Hematopoietic multipotent progenitor cell treated with erythropoietin and hydrocortisone succinate and interleukin-3 and kit ligand, for 15 days (in vitro differentiated cells): ENCODE measurements around the gene KLHL30.
"Not testable (repeated sequence)": the region's sequence is repeated elsewhere in the genome, so short reads cannot be mapped to it uniquely, and the experiment has no call there.

Experiments used
- DNase-seq: peaks from one replicate; pipeline ENCODE4 v3.0.0-alpha.2; 2015; ENCODE audit warnings: low spot score

The KLHL30 gene

DNA sequence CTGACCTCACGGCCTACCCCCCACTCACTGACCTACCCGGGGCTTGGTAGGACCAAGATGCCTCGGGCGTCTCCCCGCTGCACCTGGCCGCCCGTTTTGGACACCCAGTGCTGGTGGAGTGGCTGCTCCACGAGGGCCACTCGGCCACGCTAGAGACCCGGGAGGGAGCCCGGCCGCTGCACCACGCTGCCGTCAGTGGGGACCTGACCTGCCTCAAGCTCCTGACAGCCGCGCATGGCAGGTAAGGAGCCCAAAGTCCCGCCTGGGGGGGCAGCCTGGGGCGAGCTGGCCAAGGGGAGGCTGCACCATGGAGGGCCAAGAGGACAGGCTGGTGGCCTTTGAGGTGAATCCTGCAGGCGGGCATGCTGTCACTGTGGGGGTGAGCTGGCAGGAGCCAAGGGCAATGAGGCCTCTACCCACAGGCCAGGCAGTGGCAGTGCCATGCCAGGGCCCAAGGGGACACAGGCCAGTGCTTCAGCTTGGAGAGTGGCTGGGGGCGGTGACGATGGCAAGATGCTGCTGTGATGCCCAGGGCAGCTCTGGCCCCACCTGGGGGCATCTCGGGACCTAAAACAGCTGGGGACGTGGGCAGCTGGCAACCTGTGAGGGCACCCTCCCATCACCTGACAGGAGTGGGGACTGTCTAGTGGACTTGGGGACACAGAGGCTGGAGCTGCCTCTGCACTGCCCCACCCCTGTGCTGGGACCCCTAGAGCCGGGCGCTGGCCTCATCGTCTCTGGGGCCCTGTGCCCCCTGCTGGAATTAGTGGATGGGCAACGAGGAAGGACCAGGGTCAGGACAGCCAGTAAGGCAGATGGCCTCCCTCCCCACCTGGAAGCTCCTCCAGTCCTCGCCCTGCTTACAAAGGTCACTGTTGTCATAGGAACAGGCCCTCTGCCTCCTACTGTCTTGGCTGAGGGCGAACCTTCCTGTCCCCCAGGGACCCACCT lies 36.3 kb upstream of the KLHL30 start:
- no peak for DNase-seq

DNA sequence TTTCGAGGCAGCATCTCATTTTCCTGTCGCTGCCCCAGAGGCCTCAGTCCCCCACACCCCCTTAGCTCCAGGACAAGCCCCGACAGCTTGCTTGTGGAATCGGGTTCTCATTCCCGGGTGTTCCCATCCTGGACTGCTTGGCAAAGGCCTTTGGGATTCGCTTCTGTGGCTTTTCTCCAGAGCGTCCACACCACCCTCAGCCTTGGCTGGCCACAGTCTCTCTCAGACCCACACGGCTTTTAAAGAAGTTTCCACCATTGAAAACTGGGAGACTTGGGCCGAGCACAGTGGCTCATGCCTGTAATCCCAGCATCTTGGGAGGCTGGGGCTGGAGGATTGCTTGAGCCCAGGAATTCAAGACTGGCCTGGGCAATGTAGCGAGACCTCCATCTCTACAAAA lies 35.6 kb upstream of the KLHL30 start:
- no peak for DNase-seq

GRCh38 chr2:238103465-238104225 lies 34.8 kb upstream of the KLHL30 start:
- no peak for DNase-seq

DNA sequence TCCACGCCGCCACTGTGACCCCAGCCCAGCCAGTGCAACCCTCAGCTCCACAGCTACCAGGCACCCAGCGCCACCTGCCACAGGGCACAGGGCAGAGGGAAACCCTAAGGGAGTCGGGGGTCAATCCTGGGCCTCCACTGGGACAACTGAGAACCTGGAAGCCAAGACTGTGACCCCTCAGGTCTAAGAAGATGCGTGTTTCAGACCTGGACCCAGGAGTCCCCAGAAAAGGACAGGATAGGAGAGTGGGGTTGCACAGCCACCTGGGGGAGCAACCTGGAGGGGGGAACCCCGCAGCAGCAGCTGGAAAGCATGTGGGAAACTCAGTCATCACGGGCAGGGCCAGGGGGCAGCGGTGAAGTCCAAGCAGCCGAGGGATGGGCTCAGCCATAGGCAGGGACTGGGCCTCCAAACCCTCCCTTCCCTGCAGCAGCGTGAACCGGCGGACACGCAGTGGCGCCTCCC lies 34.2 kb upstream of the KLHL30 start:
- no peak for DNase-seq

DNA sequence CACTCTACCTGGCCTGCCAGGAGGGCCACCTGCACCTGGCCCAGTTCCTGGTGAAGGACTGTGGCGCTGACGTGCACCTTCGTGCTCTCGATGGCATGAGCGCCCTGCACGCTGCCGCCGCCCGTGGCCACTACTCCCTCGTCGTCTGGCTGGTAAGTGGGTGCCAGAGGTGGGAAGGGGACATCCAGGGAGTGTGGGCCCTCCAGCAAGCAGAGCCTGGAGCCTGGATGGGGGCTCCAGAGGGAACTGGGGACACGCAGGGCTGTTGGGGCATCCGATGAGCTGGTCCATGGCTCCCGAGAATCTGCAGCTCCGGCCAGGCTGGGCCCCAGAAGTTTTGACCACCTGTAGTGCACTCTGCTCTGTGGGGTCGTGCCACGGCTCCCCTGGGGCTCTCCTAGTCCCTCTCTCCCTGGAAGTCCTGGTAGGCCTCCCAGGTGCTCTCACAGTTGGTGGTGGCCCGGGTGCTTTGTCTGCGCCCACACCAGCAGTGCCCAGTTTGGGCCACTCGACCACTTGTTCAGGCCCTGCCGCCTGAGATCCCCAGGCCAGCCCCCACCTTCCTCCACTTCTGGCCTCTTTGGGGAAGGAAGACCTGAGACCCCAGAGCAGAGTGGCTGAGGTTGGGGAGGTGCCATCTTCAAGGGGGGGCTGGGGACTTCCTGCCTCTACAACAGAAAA lies 33.6 kb upstream of the KLHL30 start:
- no peak for DNase-seq

- no peak for DNase-seq
Measured at GRCh38 chr2:238105506-238106338, 32.7 kb upstream of the KLHL30 start.

DNA sequence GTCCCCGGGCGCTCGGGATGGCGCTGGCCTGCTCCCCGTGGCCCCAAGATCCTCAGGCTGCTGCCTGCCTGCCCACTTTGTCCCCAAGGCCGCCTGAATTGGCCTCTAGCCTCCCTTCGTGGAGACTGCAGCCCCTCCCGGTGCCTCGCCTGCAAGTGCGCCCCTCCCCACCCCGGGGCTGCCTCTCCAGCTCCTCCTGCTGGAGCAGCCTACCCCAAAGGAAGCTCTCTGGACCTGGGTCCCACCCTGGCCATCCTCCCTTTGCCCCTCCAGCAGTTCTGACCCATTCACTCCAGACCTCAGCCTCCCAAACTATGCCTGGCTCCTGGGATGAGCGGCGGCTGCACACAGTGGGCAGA lies 32.1 kb upstream of the KLHL30 start:
- no peak for DNase-seq

GRCh38 chr2:238106698-238107524 lies 31.6 kb upstream of the KLHL30 start:
- DNase-seq: no peak

DNA sequence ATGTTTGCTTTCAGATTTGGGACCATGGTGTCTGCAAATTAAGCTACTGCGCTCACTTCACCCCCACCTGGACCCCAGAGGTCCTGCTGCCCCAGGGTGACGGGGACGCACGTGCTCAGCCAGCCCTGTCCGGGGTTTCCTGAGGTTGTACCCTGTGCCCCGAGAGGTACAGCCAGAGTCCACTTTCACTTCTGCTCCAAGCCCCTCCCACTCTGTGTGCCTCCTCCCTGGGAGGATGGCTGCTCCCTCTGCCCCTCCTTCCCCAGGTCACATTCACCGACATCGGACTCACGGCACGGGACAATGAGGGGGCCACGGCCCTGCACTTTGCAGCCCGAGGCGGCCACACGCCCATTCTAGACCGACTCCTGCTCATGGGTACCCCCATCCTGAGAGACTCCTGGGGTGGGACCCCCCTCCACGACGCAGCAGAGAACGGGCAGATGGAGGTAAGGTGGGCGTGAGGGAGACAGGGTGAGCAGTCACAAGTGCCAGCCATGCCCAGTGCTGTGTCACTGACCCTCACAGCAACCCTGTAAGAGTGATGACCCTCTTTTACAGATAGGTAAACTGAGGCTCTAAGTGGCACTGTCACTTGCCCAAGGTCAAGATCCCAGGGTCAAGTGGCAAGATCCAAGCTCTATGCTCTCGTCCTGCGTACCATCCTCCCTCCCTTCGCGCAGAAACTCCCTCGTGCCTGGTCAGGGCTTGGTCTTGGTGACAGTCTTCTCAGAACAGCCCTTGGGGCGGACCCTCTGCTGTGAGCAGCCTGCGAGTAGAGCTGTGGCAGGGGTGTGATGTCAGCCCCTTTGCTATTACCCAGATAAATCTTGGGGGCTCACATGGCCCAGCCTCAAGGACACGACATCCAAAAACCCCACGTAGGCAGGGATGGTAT lies 30.7 kb upstream of the KLHL30 start:
- DNase-seq: no peak

DNA sequence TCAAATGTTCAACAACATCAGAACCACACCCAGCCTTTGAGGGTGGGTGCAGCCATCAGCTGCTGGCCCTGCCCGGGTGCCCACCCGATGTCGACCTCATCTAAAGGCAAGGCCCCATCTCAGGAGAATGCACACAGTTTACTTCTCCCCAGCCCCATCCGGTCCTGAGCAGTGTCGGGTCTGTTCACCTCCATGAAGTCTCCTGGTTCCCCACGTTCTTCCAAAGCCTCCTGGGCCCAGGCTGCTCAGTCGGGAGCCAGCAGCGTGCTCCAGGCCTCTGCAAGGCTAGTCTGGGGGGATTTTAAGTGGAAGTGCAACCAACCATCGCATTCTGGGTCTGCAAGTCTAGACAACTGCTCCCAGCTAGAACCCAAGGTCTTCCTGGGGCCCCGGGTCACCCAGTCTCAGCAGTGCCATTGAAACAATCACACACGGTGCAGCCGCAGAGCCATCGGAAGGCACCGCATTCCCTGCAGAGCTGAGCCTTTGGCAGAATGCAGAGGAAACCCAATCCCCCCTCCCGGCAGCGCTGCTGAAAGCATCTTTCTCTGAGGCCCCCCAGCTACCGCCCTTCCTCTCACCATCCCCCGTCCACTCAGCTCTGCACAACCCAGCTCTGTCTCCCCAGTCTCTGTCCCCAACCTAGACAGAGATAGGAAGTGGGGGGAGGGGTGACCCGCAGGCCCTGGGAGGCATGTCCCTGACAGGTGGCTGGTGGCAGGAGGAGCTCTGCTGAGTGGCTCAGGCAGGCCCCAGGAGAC lies 29.9 kb upstream of the KLHL30 start:
- DNase-seq: no peak

DNA sequence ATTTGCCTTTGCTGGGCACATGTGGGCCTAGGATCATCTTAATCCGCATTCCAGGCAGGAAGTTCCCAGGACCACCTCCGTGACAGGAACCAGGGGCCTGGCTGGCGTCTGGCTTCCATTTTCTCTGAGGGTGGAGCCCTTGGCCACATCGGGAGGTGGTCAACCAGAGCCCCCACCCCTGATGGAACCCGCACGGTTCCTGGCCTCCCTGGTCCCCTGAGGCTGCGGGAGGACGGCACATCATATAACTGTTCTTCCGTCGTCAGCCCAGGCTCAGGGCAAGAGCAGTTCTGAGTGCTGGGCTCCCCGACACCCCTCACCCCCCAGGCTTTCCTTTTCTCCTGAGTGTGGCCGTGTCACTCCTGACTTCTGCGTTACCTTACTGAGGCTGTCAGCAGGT lies 24.9 kb upstream of the KLHL30 start:
- DNase-seq: no peak

DNA sequence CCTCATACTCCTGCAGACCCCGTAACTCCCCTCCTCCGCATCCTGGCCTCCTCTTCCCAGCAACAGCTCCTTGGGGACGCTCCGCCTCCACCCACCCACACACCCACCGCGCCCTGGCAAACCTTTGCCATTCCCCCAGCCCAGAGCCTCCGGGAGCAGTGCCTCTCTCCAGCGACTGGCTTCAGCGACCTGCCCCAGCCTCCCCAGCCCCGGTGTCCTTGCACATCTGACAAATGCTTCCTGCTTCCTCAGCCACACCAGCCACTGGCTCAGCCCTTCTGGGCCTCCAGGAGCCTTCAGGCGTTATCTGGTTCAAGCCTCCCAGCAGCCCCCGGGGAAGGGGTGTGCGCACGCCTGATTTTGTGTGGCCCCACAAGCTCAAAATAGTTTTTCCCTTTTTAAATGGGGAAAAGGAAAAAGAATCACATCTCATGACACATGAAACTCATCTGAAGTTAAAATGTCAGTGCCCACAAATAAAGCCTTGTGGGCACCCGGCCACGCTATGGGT lies 24.1 kb upstream of the KLHL30 start:
- no peak for DNase-seq

DNA sequence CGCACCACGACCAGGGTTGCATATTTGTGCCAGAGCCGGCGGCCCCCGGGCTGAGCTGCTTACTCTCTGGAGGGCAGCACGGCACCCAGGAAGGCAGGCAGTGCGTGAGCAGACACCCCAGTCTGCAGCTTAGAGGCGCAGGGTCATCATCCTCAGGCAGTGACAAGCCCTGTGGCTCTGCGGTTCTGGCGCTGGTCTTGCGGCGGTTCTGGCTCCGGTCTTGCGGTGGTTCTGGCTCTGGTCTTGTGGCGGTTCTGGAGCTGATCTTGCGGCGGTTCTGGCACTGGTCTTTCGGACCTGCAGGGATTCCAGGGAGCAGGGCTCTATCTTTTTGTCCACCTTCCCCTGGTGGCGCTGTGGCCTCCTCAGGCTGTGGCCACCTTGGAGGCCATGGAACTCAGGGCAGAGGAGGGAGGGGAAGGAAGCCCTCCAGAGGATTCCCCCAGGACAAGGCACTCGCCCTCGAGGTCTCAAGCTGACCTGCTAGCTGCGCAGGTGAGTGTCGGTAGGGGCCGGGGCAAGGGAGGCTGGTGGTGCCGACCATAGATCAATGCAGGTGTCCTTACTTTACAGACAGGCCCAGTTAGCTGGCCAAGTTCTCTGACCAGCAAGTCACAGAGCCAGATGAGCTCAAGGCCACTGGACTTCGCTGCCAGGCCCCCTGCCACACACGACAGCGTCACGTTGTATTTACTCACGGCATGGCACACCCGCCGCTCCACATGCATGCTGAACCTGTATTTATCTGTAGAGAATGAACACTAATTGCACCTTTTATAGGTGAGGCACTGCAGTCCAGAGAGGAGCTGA lies 23.4 kb upstream of the KLHL30 start:
- no peak for DNase-seq

DNA sequence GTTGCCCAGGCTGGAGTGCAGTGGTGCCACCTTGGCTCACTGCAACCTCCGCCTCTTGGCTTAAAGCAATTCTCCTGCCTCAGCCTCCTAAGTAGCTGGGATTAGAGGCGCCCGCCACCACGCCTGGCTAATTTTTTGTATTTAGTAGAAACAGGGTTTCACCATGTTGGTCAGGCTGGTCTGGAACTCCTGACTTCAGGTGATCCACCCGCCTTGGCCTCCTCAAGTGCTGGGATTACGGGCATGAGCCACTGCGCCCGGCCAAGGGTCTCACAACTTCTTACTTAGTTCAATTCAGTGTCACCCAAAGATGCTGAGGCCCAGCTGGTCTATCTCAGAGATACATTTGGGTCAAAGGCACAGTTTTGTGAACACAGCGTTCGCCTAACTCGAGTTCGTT lies 22.8 kb upstream of the KLHL30 start:
- DNase-seq: not testable (repeated sequence)

- DNase-seq: no peak
Measured at GRCh38 chr2:238116298-238117198, 21.9 kb upstream of the KLHL30 start.

GRCh38 chr2:238117199-238118154 lies 21.0 kb upstream of the KLHL30 start:
- no peak for DNase-seq
